GM19438 (cell line): ENCODE data around the gene ORC2.
"Not testable (repeated sequence)": the region's sequence is repeated elsewhere in the genome, so short reads cannot be mapped to it uniquely, and the experiment has no call there.

Source experiments
- ATAC-seq: cut with Tn5 transposase; IDR thresholded peaks from one replicate; pipeline ENCODE4 v1.9.1; 2021; ENCODE audit warnings: low read depth; ENCODE audit not compliant: unreplicated experiment

Gene ORC2

GRCh38 chr2:200943527-200944105, 19.8 kb downstream of the ORC2 start:
- ATAC-seq: no peak

GRCh38 chr2:200939832-200940231, 23.6 kb downstream of the ORC2 start:
- ATAC-seq: no peak

- ATAC-seq: no peak
These were observed 32.4 kb downstream of the ORC2 start for GRCh38 chr2:200930947-200931626.

- no peak for ATAC-seq
These were observed 33.9 kb downstream of the ORC2 start for GRCh38 chr2:200929334-200930249.

GRCh38 chr2:200922439-200922838, 41.0 kb downstream of the ORC2 start:
- ATAC-seq: no peak

- ATAC-seq: no peak
These were observed 49.8 kb downstream of the ORC2 start for GRCh38 chr2:200913654-200914053.

- no peak for ATAC-seq
These were observed 53.5 kb downstream of the ORC2 start for GRCh38 chr2:200909958-200910357.

- ATAC-seq: no peak
These were observed 57.7 kb downstream of the ORC2 start for GRCh38 chr2:200905618-200906296.

GRCh38 chr2:200901459-200902072, 61.9 kb downstream of the ORC2 start:
- peak; percentile 97 for ATAC-seq

- ATAC-seq: no peak
These were observed 64.0 kb downstream of the ORC2 start for GRCh38 chr2:200899482-200899881.

GRCh38 chr2:200888704-200889625, 74.5 kb downstream of the ORC2 start, which contains the start of the genes NIF3L1 and PPIL3:
Gene NIF3L1, plus strand, starts transcription at chr2:200889371. Its CDS starts 2,573 bp downstream, at chr2:200891944.
Gene PPIL3, minus strand, starts transcription at chr2:200889077. Its CDS starts 1,462 bp downstream, at chr2:200887615.
- ATAC-seq: peak; percentile 81

- not testable (repeated sequence) for ATAC-seq
These were observed 81.7 kb downstream of the ORC2 start for GRCh38 chr2:200881715-200882249.

GRCh38 chr2:200878289-200878880, 85.1 kb downstream of the ORC2 start:
- ATAC-seq: no peak

- no peak for ATAC-seq
These were observed 86.0 kb downstream of the ORC2 start for GRCh38 chr2:200877443-200877842.

- ATAC-seq: no peak
These were observed 89.9 kb downstream of the ORC2 start for GRCh38 chr2:200873560-200873959.

GRCh38 chr2:200871151-200871550, 92.3 kb downstream of the ORC2 start:
- no peak for ATAC-seq

GRCh38 chr2:200869014-200869413, 94.4 kb downstream of the ORC2 start:
- ATAC-seq: no peak
